Progenitor cell of endocrine pancreas (in vitro differentiated cells): Measurements from ENCODE around the gene SELENOT. TPM values are rescaled to one million over a fixed set of nuclear protein-coding genes. Genes with fewer than 3 reads are reported as not detected.

Experiments
- DNase-seq: peaks from one replicate; pipeline ENCODE4 v3.0.0; 2021; ENCODE audit warnings: low spot score; ENCODE audit not compliant: unreplicated experiment
- H3K27ac Mint-ChIP-seq: 2 replicates; pipeline ENCODE4 v1.8.0; 2021; ENCODE audit warnings: mild to moderate bottlenecking, moderate library complexity, mixed read lengths
- H3K27me3 Mint-ChIP-seq: 2 replicates; pipeline ENCODE4 v1.8.0; 2021; ENCODE audit warnings: mixed read lengths
- H3K36me3 Mint-ChIP-seq: 2 replicates; pipeline ENCODE4 v1.8.0; 2022; ENCODE audit warnings: mixed read lengths; ENCODE audit not compliant: insufficient read depth
- H3K4me1 Mint-ChIP-seq: 2 replicates; pipeline ENCODE4 v1.8.0; 2021; ENCODE audit warnings: low read depth, mixed read lengths
- H3K4me3 Mint-ChIP-seq: 2 replicates; pipeline ENCODE4 v1.8.0; 2021; ENCODE audit warnings: low read depth, mild to moderate bottlenecking, moderate library complexity, mixed read lengths
- H3K9me3 Mint-ChIP-seq: 2 replicates; pipeline ENCODE4 v1.8.0; 2021; ENCODE audit warnings: low read depth, mixed read lengths
- CTCF ChIP-seq: fragments of 200-600 bp; sonication (generic); IDR thresholded peaks from one replicate; pipeline ENCODE4 v1.5.0; 2021; ENCODE audit warnings: antibody characterized with exemption, mild to moderate bottlenecking; ENCODE audit not compliant: unreplicated experiment
- total RNA-seq: library from RNA; stranded (reverse); gene quantifications from 2 replicates; pipeline ENCODE4 v1.2.1, GENCODE V29; 2021

The SELENOT gene
- total RNA-seq, 1 donor from 2014 or later, result 68.1 TPM

GRCh38 chr3:150640256-150640655, 37.1 kb downstream of the SELENOT start:
- Mint-ChIP-seq H3K27ac (no peak overlapping the region), H3K4me1 (no peaks in the 10 kb centered on the region), H3K27me3 (no peaks in the 10 kb centered on the region), H3K4me3 (no peak overlapping the region), H3K36me3 (no peaks in the 10 kb centered on the region), H3K9me3 (no peaks in the 10 kb centered on the region)
- TF ChIP-seq CTCF, result no peak
- DNase-seq, result no peak

- no peaks in the 10 kb centered on the region for H3K27me3 Mint-ChIP-seq
- peaks cover 4% of the 10 kb centered on the region for H3K4me1 Mint-ChIP-seq
- H3K27ac Mint-ChIP-seq, result no peak overlapping the region
- TF ChIP-seq CTCF, result no peak
- H3K36me3 Mint-ChIP-seq, result no peaks in the 10 kb centered on the region
- no peak for DNase-seq
- no peaks in the 10 kb centered on the region for H3K9me3 Mint-ChIP-seq
- H3K4me3 Mint-ChIP-seq, result no peak overlapping the region
These were observed 50.0 kb downstream of the SELENOT start for GRCh38 chr3:150653110-150653561.

- TF ChIP-seq CTCF, result no peak
- Mint-ChIP-seq H3K27me3 (no peaks in the 10 kb centered on the region), H3K9me3 (no peaks in the 10 kb centered on the region), H3K27ac (no peak overlapping the region), H3K4me3 (no peak overlapping the region), H3K36me3 (no peaks in the 10 kb centered on the region), H3K4me1 (peaks cover 4% of the 10 kb centered on the region)
- no peak for DNase-seq
These were observed 53.2 kb downstream of the SELENOT start for GRCh38 chr3:150656316-150656715.

- no peaks in the 10 kb centered on the region for H3K36me3 Mint-ChIP-seq
These were observed 59.5 kb downstream of the SELENOT start for GRCh38 chr3:150662410-150663200.

GRCh38 chr3:150663461-150663860, 60.3 kb downstream of the SELENOT start:
- no peak for DNase-seq
- H3K27ac Mint-ChIP-seq, result no peak overlapping the region
- H3K36me3 Mint-ChIP-seq, result no peaks in the 10 kb centered on the region
- no peaks in the 10 kb centered on the region for H3K9me3 Mint-ChIP-seq
- H3K4me3 Mint-ChIP-seq, result no peak overlapping the region
- H3K27me3 Mint-ChIP-seq, result peaks cover 8% of the 10 kb centered on the region
- TF ChIP-seq CTCF, result no peak
- no peaks in the 10 kb centered on the region for H3K4me1 Mint-ChIP-seq

More at GRCh38 chr3:150662410-150663200, 59.5 kb downstream of the SELENOT start:
- no peak overlapping the region for H3K27ac Mint-ChIP-seq
- no peak for DNase-seq
- H3K27me3 Mint-ChIP-seq, result peaks cover 8% of the 10 kb centered on the region
- no peaks in the 10 kb centered on the region for H3K4me1 Mint-ChIP-seq
- no peaks in the 10 kb centered on the region for H3K9me3 Mint-ChIP-seq
- no peak for TF ChIP-seq CTCF
- no peak overlapping the region for H3K4me3 Mint-ChIP-seq
